Measurements from ENCODE around the gene MSH5.

DNA sequence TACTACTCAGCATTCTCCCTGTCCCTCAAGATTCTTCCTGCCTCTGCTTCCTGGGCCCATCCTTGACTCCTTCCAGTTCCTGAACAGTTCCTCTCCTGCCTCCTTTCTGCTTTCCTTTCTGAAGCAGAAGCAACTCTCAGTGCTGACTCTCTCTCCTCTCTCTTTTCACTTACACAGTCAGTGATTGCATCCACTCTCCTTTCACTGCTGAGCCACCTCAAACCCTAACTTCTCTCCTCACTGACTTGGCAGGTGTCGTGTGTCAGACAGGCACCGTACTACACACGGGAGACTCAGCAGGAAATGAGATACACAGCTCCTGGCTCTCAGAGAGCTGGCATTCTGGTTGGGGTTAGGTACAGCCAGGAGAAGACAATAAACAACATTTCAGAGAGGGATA, 42.2 kb upstream of the MSH5 start:
- TF ChIP-seq, protein P1, sequence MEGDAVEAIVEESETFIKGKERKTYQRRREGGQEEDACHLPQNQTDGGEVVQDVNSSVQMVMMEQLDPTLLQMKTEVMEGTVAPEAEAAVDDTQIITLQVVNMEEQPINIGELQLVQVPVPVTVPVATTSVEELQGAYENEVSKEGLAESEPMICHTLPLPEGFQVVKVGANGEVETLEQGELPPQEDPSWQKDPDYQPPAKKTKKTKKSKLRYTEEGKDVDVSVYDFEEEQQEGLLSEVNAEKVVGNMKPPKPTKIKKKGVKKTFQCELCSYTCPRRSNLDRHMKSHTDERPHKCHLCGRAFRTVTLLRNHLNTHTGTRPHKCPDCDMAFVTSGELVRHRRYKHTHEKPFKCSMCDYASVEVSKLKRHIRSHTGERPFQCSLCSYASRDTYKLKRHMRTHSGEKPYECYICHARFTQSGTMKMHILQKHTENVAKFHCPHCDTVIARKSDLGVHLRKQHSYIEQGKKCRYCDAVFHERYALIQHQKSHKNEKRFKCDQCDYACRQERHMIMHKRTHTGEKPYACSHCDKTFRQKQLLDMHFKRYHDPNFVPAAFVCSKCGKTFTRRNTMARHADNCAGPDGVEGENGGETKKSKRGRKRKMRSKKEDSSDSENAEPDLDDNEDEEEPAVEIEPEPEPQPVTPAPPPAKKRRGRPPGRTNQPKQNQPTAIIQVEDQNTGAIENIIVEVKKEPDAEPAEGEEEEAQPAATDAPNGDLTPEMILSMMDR (IDR thresholded peaks at IDR 0.05) = no peak
- TF ChIP-seq EP300 (IDR thresholded peaks at IDR 0.05) (no peak), ESRRA (IDR thresholded peaks at IDR 0.05; ENCODE audit: borderline replicate concordance, low read length) (no peak), PBX3 (IDR thresholded peaks at IDR 0.05) (no peak), MAX (IDR thresholded peaks at IDR 0.05) (no peak), POLR2A (IDR thresholded peaks at IDR 0.05; ENCODE audit: low read length) (no peak), SREBF2 (IDR thresholded peaks at IDR 0.05) (no peak), RFX5 (IDR thresholded peaks at IDR 0.05) (no peak)

Measured in A549 (cell line).